ENCODE measurements around the gene NEXN.

NEXN gene

DNA sequence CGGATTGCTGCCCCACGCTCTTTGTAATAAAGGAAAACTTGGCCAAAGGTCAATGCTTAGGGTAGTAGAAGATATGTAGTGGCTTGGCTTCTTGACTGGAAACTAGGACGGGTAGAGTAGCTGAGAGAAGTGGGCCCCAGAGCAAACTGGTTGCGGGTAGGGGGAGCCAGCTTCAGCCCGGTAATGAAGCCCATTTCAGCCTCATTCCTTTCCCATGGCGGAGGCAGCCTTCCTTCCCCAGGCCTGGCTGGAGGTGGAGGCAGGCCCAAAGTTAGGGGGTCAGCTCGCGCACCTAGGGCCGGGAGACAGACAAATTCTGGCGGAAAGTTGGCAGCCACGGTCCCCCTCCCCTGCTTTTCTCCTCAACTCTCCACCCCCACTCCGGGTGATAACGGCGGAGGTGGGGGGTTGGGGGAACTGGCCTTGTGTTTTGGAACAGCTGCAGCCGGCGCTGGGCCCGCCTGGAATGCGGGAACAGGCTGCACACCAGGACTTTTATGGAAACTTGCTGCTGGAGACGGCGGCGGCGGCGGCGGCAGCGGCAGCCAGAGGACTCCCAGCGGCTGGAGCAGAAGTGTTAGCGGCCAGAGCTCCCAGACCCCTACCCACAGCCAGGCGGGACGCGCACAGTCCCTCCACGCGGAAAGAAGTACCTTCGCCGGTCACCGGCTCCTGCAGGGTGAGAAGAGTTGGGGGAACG is at the start of gene NEXN:
TSS of gene NEXN (plus strand) at position 544 of the 700 bp plus-strand sequence. CDS start 27,483 bp downstream, outside the sequence.
- DNase-seq, result no peak

DNA sequence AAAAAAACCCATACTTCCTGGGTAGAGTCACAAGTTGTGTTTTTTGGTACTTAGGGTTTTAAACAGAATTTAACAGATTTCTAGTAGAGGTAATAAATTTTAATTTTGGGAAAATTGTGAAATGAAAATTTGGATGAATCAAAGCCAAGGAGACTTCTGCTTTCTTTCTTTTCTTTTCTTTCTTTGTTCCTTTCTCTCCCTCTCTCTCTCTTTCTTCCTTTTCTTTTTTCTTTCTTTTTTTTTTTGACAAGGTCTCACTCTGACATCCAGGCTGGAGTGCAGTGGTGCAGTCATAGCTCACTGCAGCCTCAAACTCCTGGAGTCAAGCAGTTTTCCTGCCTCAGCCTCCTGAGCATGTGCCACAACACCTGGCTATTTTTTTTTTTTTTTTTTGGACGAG is 46.9 kb upstream of the NEXN start:
- DNase-seq, result no peak

DNA sequence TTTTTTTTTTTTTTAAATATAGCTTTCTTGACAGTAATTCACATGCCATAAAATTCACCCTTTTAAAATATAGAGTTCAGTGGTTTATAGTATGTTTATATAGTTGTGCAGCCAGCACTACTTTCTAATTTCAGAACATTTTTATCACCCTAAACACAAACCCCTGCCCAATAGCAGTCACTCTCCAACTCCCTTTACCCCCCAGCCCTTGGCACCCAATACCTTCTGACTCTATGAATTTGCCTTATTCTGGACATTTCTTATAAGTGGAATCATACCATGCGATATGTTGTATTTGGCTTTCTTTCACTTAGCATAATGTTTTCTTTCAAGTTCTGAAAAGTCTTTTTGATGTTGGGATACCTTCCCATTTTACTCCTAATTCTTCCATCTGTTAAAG is 42.5 kb upstream of the NEXN start:
- no peak for DNase-seq

DNA sequence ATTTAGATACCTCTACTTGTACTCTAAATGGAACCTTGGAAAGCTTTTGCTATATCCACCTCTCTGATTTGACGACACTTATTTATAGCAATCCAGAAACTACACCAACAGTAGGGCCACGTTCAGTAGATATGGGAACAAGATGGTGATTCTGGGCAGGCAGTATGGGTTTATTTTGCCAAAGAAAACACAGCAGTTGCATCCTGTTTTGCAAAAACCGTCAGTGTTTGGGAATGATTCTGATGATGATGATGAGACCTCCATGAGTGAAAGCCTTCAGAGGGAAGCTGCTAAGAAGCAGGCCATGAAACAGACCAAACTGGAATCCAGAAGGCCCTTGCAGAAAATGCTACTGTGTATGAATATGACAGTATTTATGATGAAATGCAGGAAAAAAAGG is 41.5 kb upstream of the NEXN start:
- DNase-seq, result no peak

DNA sequence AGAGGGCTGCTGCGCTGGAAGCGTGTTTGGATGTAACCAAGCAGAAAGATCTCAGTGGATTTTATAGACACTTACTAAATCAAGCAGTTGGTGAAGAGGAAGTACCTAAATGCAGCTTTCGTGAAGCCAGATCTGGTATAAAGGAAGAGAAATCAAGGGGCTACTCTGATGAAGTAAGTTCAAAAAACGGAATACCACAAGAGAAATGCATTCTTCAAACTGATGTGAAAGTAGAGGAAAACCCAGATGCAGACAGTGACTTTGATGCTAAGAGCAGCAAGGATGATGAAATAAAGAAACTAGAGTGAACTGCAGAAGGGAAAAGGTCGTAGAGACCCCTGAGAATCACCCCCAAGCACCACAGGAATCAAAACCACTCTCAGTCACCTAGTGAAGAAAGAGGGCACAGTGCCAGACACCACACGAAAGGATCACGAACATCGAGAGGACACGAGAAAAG is 40.8 kb upstream of the NEXN start:
- DNase-seq, result no peak

DNA sequence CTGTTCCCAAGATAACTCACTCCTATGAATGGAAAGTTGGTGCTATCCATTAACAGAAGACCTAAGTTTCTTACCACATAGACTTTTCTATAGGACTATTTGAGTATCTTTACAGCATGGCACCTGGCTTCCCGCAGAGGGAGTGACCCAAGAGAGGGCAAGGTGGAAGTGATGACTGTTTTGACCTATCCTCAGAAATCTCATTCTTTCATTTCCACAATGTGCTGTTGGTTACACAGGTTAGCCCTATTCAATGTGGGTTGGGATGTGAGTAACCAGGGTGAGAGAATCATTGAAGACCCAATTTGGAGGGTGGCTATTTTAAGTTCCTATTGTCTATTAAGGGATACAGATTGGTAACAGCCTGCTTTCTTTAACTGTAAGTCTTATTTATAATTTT is 38.3 kb upstream of the NEXN start:
- no peak for DNase-seq

DNA sequence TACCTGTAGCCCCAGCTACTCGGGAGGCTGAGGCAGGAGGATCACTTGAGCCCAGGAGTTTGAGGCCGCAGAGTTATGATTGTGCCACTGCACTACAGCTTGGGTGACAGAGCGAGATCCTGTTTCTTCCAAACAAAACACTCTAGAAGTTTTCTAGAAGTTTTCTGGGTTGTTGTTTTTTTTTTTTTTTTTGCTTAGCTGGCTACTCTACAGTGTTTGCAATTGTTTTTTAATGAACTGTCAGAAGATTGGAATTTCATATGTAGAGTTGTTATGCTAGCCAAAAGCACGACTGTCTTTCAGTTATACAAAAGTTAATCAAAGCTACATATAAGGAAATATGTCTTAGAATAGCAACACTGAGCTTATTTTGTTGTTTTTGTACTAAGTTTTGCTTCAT is 30.9 kb upstream of the NEXN start:
- DNase-seq, result no peak

DNA sequence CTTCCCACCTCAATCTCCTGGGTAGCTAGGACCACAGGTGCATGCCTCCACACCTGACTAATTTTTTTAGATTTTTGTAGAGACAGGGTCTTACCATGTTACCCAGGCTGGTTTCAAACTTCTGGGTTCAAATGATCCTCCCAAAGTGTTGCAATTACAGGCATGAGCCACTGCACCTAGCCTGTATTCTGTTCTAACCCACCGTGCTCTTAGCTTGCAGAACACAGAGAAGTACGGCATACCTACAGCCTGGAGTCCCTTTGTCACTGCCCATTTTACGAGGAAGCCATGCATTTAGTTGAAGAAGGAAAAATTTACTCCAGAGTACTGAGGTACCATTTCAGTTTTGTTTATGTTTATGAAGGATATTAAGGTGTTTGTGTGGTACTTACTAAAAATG is 29.7 kb upstream of the NEXN start:
- no peak for DNase-seq

DNA sequence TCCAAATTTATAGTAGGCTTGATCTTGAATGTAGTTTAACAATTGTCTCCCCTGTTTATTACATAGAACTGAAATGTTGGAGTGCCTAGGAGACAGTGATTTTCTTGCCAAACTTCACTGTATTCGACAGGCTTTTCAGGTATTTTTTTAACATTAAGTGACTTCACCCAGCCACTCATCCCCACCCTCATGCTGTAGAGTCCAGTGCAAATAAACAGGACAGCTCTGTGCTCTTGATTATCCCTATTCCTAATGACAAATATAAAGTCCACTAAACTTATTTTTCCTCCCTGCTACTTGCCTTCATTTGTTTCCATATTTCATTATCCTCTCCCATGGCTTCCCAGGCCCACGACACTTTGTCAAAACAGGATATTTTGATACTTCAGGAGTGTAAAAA is 29.2 kb upstream of the NEXN start:
- DNase-seq, result no peak

DNA sequence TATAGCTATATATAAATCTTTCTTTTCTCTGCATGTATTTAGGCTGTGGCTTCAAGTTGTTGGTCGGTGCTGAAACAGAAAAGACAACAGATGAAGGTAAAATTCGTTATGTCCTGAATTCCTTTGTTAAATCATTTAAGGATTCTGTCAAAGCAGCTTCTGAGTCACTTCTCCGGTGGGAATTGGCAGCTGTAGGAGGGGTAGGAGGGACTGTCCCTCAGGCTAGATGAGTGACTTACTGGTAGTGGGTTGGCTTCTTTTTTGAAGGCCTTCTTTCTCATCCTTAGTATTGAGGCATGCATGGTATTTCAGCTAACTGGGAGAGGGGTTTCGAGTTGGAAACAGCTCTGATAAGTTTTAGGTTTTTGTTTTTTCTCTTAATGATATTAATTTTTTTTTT is 22.1 kb upstream of the NEXN start:
- DNase-seq, result no peak

DNA sequence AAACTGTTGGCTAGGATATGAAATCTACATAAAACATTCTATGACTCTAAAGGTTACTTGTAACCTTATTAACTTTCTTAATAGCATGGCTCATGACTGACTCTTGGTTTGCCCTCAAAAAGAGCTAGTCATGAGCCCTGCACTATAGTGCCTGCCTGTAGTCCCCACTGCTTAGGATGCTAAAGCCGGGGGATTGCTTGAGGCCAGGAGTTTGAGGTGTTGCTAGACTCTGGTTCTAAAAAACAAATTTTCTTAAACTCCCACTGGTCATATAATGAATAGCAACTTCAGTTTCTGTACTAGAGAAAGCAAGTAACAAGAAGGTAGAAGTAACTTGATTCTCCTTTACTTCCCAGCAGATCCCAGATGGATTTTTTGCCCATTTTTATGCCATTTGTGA is 15.8 kb upstream of the NEXN start:
- no peak for DNase-seq

DNA sequence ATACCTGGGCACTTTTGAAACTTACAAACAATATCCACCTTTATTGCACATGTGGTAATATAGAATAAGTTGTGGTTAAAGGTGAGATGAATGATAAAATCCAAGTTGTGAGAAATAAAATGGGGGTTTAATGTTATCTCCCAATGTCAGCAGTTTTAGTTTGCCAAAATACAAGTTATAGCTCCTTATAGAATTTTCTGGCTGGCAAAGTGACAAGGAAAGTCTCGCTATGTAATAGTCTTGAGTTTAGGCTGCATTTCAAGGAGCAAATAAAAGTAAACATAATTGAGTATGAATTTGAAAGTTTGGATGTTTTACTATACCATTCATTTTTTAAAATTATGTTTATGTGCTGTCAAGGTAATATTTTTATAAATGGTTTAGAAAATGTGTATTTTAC is 15.0 kb upstream of the NEXN start:
- no peak for DNase-seq

DNA sequence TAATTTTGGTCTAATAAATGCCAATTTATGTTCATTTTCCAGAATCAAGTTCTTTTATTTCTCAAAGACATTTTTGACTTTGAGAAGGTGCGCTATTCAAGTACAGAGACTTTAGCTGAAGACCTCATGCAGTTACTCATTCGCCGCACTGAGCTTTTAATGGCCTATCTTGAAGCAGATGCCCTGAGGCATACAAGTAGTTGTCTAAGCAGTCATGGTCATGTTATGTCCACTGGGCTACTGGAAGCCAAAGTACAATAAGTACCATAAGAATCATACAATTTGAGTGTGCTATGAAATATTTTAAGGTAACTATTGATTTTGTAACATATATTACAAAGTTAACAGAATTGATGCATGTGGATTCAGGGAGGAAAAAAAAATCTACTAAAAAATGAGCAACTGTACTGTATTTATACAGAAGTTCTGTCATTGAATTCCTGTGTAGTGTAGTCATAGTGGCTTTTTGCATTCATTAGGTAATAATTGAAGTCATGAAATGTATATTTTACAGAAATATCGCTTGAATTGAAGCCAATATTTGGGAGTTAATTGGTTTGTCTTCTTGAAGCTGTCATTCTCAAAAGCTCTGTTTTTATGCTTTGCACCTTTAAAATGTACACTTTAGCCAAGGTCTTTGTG is 13.5 kb upstream of the NEXN start:
- DNase-seq, result no peak

DNA sequence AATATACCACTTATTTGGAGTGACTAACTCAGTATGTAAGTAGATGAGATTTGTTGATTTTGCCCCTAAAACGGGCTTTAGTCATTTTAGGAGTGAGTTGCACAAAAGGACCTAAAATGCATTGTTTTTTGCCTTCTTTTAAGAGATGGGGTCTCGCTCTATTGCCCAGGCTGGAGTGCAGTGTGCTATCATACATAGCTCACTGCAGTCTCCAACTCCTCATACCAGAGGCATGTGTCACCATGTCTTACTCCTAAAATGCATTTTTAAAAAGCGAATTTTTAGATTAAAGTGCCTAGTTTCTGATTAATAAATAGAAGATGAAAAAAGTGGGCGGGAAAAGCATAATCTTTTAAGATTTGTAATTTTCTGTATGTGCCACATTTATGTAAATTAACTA is 11.5 kb upstream of the NEXN start:
- DNase-seq, result no peak

DNA sequence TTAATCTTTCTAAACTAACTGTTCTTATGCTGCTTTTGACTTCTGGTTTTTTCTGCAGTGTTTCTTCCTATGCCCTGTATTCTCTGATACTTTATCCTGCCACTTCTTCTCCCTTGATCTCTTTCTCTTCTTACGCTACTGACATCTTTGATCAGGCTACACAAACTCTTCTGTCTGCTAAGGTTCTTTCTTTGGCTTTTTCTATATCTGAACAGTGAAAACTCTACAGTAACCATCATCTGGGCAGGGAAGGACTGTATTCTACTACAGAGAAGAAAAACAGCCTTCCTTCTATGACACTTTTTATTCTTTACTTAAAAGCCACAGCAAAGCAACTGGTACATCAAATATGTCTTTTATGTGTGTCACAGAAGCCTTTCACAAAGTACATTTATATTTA is 7.4 kb upstream of the NEXN start:
- no peak for DNase-seq

DNA sequence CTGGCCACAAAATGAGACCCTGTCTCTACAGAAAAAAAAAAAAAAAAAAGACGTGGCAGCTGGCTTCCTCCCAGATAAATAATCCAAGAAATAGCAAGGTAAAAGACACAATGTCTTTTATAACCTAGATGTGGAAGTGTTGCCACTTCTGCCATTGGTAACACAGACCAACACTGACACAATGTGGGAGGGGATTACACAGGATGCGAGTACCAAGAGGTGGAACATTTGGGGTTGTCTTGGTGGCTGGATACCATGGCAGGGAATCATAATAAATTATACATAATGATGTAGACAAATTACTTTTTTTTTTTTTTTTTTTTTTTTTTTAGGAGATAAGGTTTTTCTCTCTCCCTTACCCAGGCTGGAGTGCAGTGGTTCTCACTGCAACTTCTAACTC is 6.0 kb upstream of the NEXN start:
- no peak for DNase-seq

DNA sequence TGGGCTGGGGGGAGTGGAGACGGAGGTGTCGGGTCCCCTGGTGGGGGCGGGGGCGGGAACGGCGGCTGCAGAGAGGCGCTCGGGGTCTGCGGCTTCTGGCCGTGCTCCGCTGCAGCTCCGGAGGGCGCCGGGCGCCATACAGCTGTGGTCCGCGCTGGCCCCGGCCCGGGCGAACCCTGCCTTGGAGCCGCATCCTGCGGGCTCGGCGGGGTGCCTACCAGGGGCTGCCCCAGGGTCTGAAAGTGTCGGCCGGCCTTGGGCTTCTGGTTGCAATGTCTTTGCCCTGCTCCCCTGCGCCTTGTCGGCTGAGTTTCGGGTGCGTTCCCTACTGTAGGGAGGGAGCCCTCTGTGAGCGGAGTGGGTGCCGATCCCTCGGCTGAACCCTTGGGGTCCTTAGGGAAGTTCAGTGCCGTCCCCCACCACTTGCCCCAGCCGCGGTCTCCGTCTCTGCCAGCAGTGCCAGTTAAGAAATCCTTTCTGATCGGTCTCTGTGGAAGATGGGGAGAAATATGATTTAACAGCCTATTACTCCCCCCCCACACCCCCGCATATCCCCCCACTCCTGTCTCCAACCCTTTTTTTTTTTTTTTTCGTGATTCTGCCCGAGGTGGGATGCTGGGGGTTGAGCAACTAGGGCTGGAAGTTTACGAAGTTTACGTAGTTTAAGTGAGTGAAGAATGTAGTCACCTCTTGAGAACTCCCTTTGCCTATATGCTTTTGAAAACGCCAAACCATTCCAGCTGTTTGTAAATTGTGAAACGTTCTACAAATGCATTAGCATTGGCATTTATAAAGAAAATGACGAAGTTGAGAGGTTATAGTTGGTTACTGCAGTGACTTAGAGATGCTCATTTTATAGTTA is 588 bp downstream of the NEXN start:
- no peak for DNase-seq

DNA sequence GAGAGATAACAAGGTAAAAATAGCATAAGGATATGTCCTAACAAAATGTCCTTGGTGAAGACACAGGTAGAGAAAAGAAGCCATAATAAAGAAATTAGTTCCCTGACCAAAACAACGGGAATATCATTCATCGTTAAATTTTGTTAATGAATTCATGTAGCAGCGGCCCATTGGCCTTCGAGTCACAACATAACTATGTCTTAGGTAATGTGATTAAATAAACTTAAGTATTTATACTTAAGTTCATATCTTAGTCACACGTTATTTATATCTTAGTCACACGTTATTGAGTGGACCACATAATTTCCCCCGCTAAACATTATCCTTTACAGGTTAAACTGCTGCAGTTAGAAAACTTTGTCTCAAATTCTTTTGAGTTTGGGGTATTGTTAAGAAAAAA is 1.2 kb downstream of the NEXN start:
- no peak for DNase-seq

DNA sequence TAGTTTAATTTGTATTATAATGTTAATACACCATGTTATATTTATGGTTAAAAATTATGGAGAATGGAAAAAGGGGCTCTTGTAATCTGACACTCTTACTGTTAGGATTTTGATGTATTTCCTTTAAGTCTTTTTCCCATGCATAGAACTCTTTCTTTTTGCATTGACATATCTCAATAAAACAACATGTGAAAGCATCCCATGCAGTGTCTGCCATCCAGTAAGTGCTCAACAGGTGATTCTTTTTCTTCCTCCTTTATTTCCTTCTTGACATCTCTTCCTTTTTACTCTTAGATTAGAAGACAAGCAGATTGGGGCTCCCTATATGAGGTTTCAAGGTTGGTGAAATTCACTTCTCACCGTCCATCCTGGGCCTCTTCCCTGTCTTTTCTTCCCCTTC is 2.8 kb downstream of the NEXN start:
- DNase-seq, result no peak

DNA sequence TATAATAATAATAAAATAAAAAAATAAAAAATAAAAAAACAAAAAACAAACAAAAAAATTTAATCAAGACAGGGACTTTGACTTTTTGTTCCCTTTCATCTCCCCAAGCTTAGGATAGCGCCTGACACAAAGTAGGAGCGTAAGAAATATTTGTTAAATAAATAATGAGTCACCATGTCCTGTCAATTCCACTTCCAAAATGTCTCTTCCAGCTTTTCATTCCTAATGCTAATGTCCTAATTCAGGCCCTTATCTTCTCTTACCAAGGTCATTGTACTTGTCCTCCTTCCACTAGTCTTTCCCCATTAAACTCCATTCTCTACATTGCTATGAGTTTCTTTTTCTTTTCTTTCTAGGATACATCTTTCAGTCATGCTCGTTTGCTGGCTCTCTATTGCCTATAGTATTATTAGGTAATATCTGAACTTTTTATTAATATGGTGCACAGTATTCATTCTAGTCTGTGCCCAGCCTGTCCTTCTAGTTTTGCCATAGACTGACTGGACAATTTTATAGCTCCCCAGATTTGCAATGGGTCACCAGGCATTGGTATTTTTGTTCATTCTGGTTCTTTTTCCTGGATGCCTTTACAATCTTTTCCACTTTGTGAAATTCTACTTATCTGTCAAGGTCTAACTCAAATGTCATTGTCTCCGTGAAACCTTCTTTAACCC is 11.4 kb downstream of the NEXN start:
- DNase-seq, result no peak

DNA sequence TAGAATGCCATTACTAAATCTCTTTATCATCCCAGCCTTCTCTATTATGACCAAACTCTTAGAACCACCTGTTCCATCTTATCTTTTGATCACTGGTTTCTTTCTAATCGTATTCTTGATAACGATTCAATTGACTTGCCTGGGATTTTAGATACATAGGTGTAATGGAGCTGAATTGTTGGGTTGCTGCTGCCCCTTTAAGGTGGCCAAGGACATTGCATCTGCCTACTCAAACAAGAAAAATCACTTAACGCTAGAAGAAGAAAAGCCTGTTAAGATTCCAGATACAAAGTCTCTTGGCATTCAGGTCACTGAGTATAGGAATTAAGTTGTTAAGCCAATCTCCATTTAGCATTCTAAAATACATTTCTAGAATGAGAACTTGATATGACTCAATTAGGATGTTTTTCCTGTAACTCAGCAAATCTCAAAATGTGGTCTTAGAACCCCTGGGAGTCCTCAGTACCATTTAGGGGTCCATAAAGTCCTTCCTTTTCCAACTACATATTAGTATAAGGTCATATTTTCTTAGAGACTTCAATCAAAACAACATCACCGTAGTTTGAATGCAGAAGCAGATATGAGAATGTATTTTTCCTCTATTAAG is 12.4 kb downstream of the NEXN start:
- no peak for DNase-seq

DNA sequence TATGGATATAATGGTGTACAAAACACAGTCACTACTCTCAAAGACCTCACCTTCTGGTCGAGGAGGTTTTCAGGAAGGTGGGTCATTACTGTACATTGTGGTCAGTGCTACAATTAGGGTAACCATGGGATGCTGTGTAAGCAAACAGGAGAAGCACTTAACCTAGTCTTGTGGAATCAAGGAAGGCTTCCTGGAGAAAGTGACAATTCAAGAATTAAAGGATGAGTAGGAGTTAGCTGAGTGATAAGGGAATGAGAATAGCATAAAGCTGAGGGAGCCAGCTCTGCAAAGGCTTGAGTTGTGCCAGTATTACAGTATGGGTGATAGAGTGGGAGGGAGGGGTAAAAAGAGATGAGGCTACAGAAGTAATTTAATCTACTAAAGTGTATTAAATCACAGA is 17.2 kb downstream of the NEXN start:
- DNase-seq, result no peak

DNA sequence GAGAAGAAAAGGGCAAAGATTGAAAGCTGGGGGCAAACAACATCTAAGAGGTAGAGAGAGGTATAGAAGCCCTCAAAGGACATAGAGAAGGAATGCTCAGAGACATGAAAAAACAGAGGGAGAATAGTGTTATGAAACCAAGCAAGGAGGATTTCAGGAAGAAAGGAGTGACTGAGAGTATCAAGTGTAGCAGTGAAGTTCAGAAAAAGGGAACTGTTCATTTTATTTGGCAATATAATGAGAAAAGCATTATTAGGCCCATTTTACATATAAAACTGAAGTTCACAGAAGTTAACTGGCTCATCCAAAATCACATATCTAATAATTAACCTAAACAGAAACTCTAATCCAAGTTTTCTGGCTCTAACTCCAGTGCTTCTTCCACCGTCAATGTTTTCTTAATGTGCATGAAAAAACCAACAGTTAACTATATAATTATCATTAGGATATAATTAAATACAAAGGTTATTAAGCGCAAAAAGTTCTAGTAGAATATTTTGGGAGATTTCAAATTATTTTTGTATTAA is 17.7 kb downstream of the NEXN start:
- DNase-seq, result no peak

Measured in NCI-H1048 (cell line).